SJCRH30 (cell line): Measurements from ENCODE around the gene PTCRA. TPM values are rescaled to one million over a fixed set of nuclear protein-coding genes. Genes with fewer than 3 reads are reported as not detected.
A peak's percentile ranks its signal among the peaks of the same experiment; 100 is the strongest.
"Not testable (repeated sequence)": the region's sequence is repeated elsewhere in the genome, so short reads cannot be mapped to it uniquely, and the experiment has no call there.

Experiments used
- DNase-seq, 2 experiments: peaks; one replicate each; pipeline ENCODE4 v3.0.0-alpha.2; 2015 to 2020
- H3K27ac ChIP-seq: fragments of 250-450 bp; sonication (Bioruptor Pico); 2 replicates; pipeline ENCODE4 v1.5.1; 2020; ENCODE audit warnings: mild to moderate bottlenecking, moderate library complexity
- H3K27me3 ChIP-seq: fragments of 250-450 bp; sonication (Bioruptor Pico); 2 replicates; pipeline ENCODE4 v1.5.1; 2020; ENCODE audit warnings: mild to moderate bottlenecking, moderate library complexity
- H3K36me3 ChIP-seq: fragments of 250-450 bp; sonication (Bioruptor Pico); 2 replicates; pipeline ENCODE4 v1.5.1; 2020; ENCODE audit warnings: mild to moderate bottlenecking, moderate library complexity
- H3K4me1 ChIP-seq: fragments of 250-450 bp; sonication (Bioruptor Pico); 2 replicates; pipeline ENCODE4 v1.5.1; 2020; ENCODE audit warnings: mild to moderate bottlenecking, moderate library complexity
- H3K4me3 ChIP-seq: fragments of 250-450 bp; sonication (Bioruptor Pico); 2 replicates; pipeline ENCODE4 v1.5.1; 2020; ENCODE audit warnings: mild to moderate bottlenecking, moderate library complexity
- H3K9me3 ChIP-seq: fragments of 250-450 bp; sonication (Bioruptor Pico); replicated peaks from 2 replicates; pipeline ENCODE4 v1.5.1; 2020; ENCODE audit warnings: mild to moderate bottlenecking, moderate library complexity
- total RNA-seq: library from RNA; depleted of rRNA; stranded (reverse); fragments of >200 nt; shearing (Covaris generic); gene quantifications from 2 replicates; pipeline ENCODE4 v1.2.3, GENCODE V29; 2014; rRNA removed

Gene PTCRA
- total RNA-seq: not detected in 2 replicates

GRCh38 chr6:42915732-42916131 lies at the start of gene PTCRA:
Gene PTCRA, plus strand, starts transcription at chr6:42916053. Its CDS starts 17 bp downstream, at chr6:42916070.
- H3K4me1 ChIP-seq: no peaks in the 10 kb centered on the region
- H3K4me3 ChIP-seq: no peak within 1 kb of the TSS
- H3K27me3 ChIP-seq: no peaks in the 10 kb centered on the region
- no peaks in the 10 kb centered on the region for H3K9me3 ChIP-seq
- no peak for DNase-seq
- no peak within 1 kb of the TSS for H3K27ac ChIP-seq
- no peaks in the 10 kb centered on the region for H3K36me3 ChIP-seq

- H3K27ac ChIP-seq: no peak overlapping the region
- H3K4me1 ChIP-seq: no peaks in the 10 kb centered on the region
- H3K27me3 ChIP-seq: no peaks in the 10 kb centered on the region
- no peak for DNase-seq
- H3K4me3 ChIP-seq: no peak overlapping the region
- no peaks in the 10 kb centered on the region for H3K9me3 ChIP-seq
- peaks cover 3% of the 10 kb centered on the region; the same call in 1 of the 2 replicates for H3K36me3 ChIP-seq
These were observed 45.5 kb upstream of the PTCRA start for GRCh38 chr6:42870145-42870936.

- Histone ChIP-seq H3K27me3 (no peaks in the 10 kb centered on the region), H3K4me3 (no peak overlapping the region), H3K4me1 (no peaks in the 10 kb centered on the region), H3K9me3 (no peaks in the 10 kb centered on the region), H3K27ac (no peak overlapping the region), H3K36me3 (peaks cover 3% of the 10 kb centered on the region; the same call in 1 of the 2 replicates)
- no peak for DNase-seq
These were observed 44.1 kb upstream of the PTCRA start for GRCh38 chr6:42871711-42872110.

- H3K27ac ChIP-seq: no peak overlapping the region
- DNase-seq: no peak
- H3K9me3 ChIP-seq: no peaks in the 10 kb centered on the region
- no peaks in the 10 kb centered on the region for H3K27me3 ChIP-seq
- no peaks in the 10 kb centered on the region for H3K4me1 ChIP-seq
- no peaks in the 10 kb centered on the region for H3K36me3 ChIP-seq
- H3K4me3 ChIP-seq: no peak overlapping the region
These were observed 42.5 kb upstream of the PTCRA start for GRCh38 chr6:42873313-42873712.

- H3K36me3 ChIP-seq: peaks cover 17% of the 10 kb centered on the region
- no peaks in the 10 kb centered on the region for H3K9me3 ChIP-seq
- DNase-seq: no peak
- H3K4me3 ChIP-seq: no peak overlapping the region
- no peak overlapping the region for H3K27ac ChIP-seq
- no peaks in the 10 kb centered on the region for H3K27me3 ChIP-seq
- H3K4me1 ChIP-seq: no peaks in the 10 kb centered on the region
These were observed 38.2 kb upstream of the PTCRA start for GRCh38 chr6:42877695-42878094.

- peak; percentile 91 to 94 for DNase-seq
- no peaks in the 10 kb centered on the region for H3K4me1 ChIP-seq
- H3K27me3 ChIP-seq: no peaks in the 10 kb centered on the region
- no peaks in the 10 kb centered on the region for H3K9me3 ChIP-seq
- H3K27ac ChIP-seq: peak within 1 kb of the TSS; percentile 87
- peaks cover 35% of the 10 kb centered on the region for H3K36me3 ChIP-seq
- peak within 1 kb of the TSS; percentile 76 for H3K4me3 ChIP-seq
These were observed 36.2 kb upstream of the PTCRA start, which contains the start of gene RPL7L1 for GRCh38 chr6:42879372-42880239. Gene RPL7L1, plus strand, starts transcription at chr6:42879616. Its CDS starts 295 bp downstream, at chr6:42879911.

GRCh38 chr6:42880240-42880817 lies 35.5 kb upstream of the PTCRA start:
- not testable (repeated sequence) for DNase-seq, H3K9me3 ChIP-seq, H3K4me1 ChIP-seq, H3K27me3 ChIP-seq
- Histone ChIP-seq H3K4me3 (peak overlapping the region; percentile 76), H3K36me3 (peaks cover 42% of the 10 kb centered on the region), H3K27ac (peak overlapping the region; percentile 87)

- peak overlapping the region; percentile 76 for H3K4me3 ChIP-seq
- H3K36me3 ChIP-seq: peaks cover 48% of the 10 kb centered on the region
- peak overlapping the region; percentile 87; the same call in 1 of the 2 replicates for H3K27ac ChIP-seq
- not testable (repeated sequence) for H3K9me3 ChIP-seq, H3K27me3 ChIP-seq, DNase-seq, H3K4me1 ChIP-seq
These were observed 35.0 kb upstream of the PTCRA start for GRCh38 chr6:42880871-42881270.

GRCh38 chr6:42885702-42886101 lies 30.2 kb upstream of the PTCRA start:
- peaks cover 49% of the 10 kb centered on the region for H3K36me3 ChIP-seq
- H3K27ac ChIP-seq: no peak overlapping the region
- H3K27me3 ChIP-seq: no peaks in the 10 kb centered on the region
- H3K4me3 ChIP-seq: no peak overlapping the region
- no peak for DNase-seq
- no peaks in the 10 kb centered on the region for H3K9me3 ChIP-seq
- peaks cover 4% of the 10 kb centered on the region; the same call in 1 of the 2 replicates for H3K4me1 ChIP-seq

GRCh38 chr6:42888201-42888600 lies 27.7 kb upstream of the PTCRA start:
- not testable (repeated sequence) for H3K9me3 ChIP-seq, H3K4me3 ChIP-seq, DNase-seq, H3K27ac ChIP-seq, H3K4me1 ChIP-seq, H3K27me3 ChIP-seq
- peaks cover 30% of the 10 kb centered on the region for H3K36me3 ChIP-seq

- H3K9me3 ChIP-seq: no peaks in the 10 kb centered on the region
- peak in 1 of 2 experiments; percentile 40 for DNase-seq
- peak overlapping the region; percentile 92 for H3K27ac ChIP-seq
- no peaks in the 10 kb centered on the region for H3K27me3 ChIP-seq
- peak overlapping the region; percentile 84 for H3K4me3 ChIP-seq
- peaks cover 13% of the 10 kb centered on the region for H3K36me3 ChIP-seq
- peaks cover 4% of the 10 kb centered on the region; the same call in 1 of the 2 replicates for H3K4me1 ChIP-seq
These were observed 26.0 kb upstream of the PTCRA start for GRCh38 chr6:42889815-42890214.

- no peaks in the 10 kb centered on the region for H3K9me3 ChIP-seq
- peak overlapping the region; percentile 84 for H3K4me3 ChIP-seq
- no peaks in the 10 kb centered on the region for H3K27me3 ChIP-seq
- peak; percentile 98 for DNase-seq
- peak overlapping the region; percentile 92 for H3K27ac ChIP-seq
- H3K36me3 ChIP-seq: peaks cover 6% of the 10 kb centered on the region
- peaks cover 4% of the 10 kb centered on the region; the same call in 1 of the 2 replicates for H3K4me1 ChIP-seq
These were observed 25.3 kb upstream of the PTCRA start for GRCh38 chr6:42890311-42891198.

GRCh38 chr6:42891199-42891722 lies 24.6 kb upstream of the PTCRA start:
- DNase-seq: no peak
- Histone ChIP-seq H3K36me3 (no peaks in the 10 kb centered on the region), H3K27ac (peak overlapping the region; percentile 92), H3K9me3 (no peaks in the 10 kb centered on the region), H3K4me3 (peak overlapping the region; percentile 84), H3K4me1 (peaks cover 4% of the 10 kb centered on the region; the same call in 1 of the 2 replicates), H3K27me3 (no peaks in the 10 kb centered on the region)
